H9 (cell line): ENCODE results near the gene HEG1. TPM values are rescaled to one million over a fixed set of nuclear protein-coding genes. Genes with fewer than 3 reads are reported as not detected.

Experiments
- DNase-seq: peaks from one replicate; pipeline ENCODE4 v3.0.0-alpha.2; 2017
- H2AFZ ChIP-seq: one replicate; pipeline ENCODE4 v1.6.1; 2013; ENCODE audit warnings: mild to moderate bottlenecking, low read length, control low read depth, moderate library complexity
- H2AK5ac ChIP-seq: 2 replicates; pipeline ENCODE4 v1.6.1; 2013; ENCODE audit warnings: low read length, control low read depth, mixed read lengths; ENCODE audit not compliant: insufficient read length
- H2BK120ac ChIP-seq: one replicate; pipeline ENCODE4 v1.6.1; 2013; ENCODE audit warnings: low read depth, mild to moderate bottlenecking, low read length, control low read depth, inconsistent platforms; ENCODE audit not compliant: poor library complexity, severe bottlenecking
- H2BK12ac ChIP-seq: 2 replicates; pipeline ENCODE4 v1.6.1; 2013; ENCODE audit warnings: low read length, control low read depth, mixed read lengths, low read depth; ENCODE audit not compliant: insufficient read length
- H2BK15ac ChIP-seq: 2 replicates; pipeline ENCODE4 v1.6.1; 2013; ENCODE audit warnings: low read depth, low read length, control low read depth
- H2BK20ac ChIP-seq: one replicate; pipeline ENCODE4 v1.6.1; 2013; ENCODE audit warnings: low read depth, mild to moderate bottlenecking, low read length, control low read depth, inconsistent platforms; ENCODE audit not compliant: poor library complexity, severe bottlenecking
- H2BK5ac ChIP-seq: 2 replicates; pipeline ENCODE4 v1.6.1; 2013; ENCODE audit warnings: low read length, control low read depth, mixed read lengths; ENCODE audit not compliant: insufficient read length
- H3K14ac ChIP-seq: 2 replicates; pipeline ENCODE4 v1.6.1; 2013; ENCODE audit warnings: low read length, control low read depth; ENCODE audit not compliant: insufficient read depth
- H3K18ac ChIP-seq: 2 replicates; pipeline ENCODE4 v1.6.1; 2013; ENCODE audit warnings: low read depth, mild to moderate bottlenecking, mixed read lengths, low read length, control low read depth; ENCODE audit not compliant: insufficient read length
- H3K23ac ChIP-seq: 2 replicates; pipeline ENCODE4 v1.6.1; 2013; ENCODE audit warnings: low read length, control low read depth, mixed read lengths, low read depth; ENCODE audit not compliant: insufficient read length
- H3K23me2 ChIP-seq: 2 replicates; pipeline ENCODE4 v1.6.1; 2013; ENCODE audit warnings: low read depth, mild to moderate bottlenecking, mixed read lengths, low read length, control low read depth; ENCODE audit not compliant: insufficient read length, poor library complexity, severe bottlenecking
- H3K27ac ChIP-seq: 2 replicates; pipeline ENCODE4 v1.5.1; 2013; ENCODE audit warnings: low read length, control low read depth, mixed read lengths, low read depth; ENCODE audit not compliant: insufficient read length
- H3K27me3 ChIP-seq: 2 replicates; pipeline ENCODE4 v1.6.1; 2013; ENCODE audit warnings: low read length, control low read depth, inconsistent platforms; ENCODE audit not compliant: insufficient read depth
- H3K4ac ChIP-seq: 2 replicates; pipeline ENCODE4 v1.6.1; 2013; ENCODE audit warnings: low read depth, mild to moderate bottlenecking, control low read depth, inconsistent platforms, low read length, moderate library complexity
- H3K4me1 ChIP-seq: 2 replicates; pipeline ENCODE4 v1.6.1; 2013; ENCODE audit warnings: low read length, control low read depth, inconsistent platforms; ENCODE audit not compliant: insufficient read depth
- H3K4me2 ChIP-seq: 2 replicates; pipeline ENCODE4 v1.6.1; 2013; ENCODE audit warnings: low read length, control low read depth, mixed read lengths; ENCODE audit not compliant: insufficient read length, insufficient read depth
- H3K56ac ChIP-seq: 2 replicates; pipeline ENCODE4 v1.6.1; 2013; ENCODE audit warnings: low read depth, mild to moderate bottlenecking, mixed read lengths, low read length, control low read depth; ENCODE audit not compliant: insufficient read length
- H3K79me1 ChIP-seq: 2 replicates; pipeline ENCODE4 v1.6.1; 2013; ENCODE audit warnings: low read depth, mild to moderate bottlenecking, moderate library complexity, low read length, control low read depth, inconsistent platforms; ENCODE audit not compliant: insufficient read depth, poor library complexity, severe bottlenecking
- H3K79me2 ChIP-seq: 2 replicates; pipeline ENCODE4 v1.6.1; 2013; ENCODE audit warnings: low read length, control low read depth, inconsistent platforms; ENCODE audit not compliant: insufficient read depth
- H3K9ac ChIP-seq: 2 replicates; pipeline ENCODE4 v1.6.1; 2013; ENCODE audit warnings: low read length, control low read depth, mixed read lengths; ENCODE audit not compliant: insufficient read length; ENCODE audit errors: extremely low read depth
- H3K9me3 ChIP-seq: one replicate; pipeline ENCODE4 v1.6.1; 2013; ENCODE audit warnings: low read depth, low read length, inconsistent platforms; ENCODE audit not compliant: control insufficient read depth
- H3T11ph ChIP-seq: one replicate; pipeline ENCODE4 v1.6.1; 2013; ENCODE audit warnings: mild to moderate bottlenecking, low read length, control low read depth, inconsistent platforms
- H4K20me1 ChIP-seq: one replicate; pipeline ENCODE4 v1.6.1; 2013; ENCODE audit not compliant: control insufficient read depth, insufficient read length, insufficient read depth
- H4K5ac ChIP-seq: 2 replicates; pipeline ENCODE4 v1.6.1; 2013; ENCODE audit warnings: low read depth, mild to moderate bottlenecking, mixed read lengths, low read length, control low read depth; ENCODE audit not compliant: insufficient read length
- H4K8ac ChIP-seq: replicated peaks from 2 replicates; pipeline ENCODE4 v1.6.1; 2013; ENCODE audit warnings: low read length, control low read depth, mixed read lengths, low read depth; ENCODE audit not compliant: insufficient read length
- H4K91ac ChIP-seq: 2 replicates; pipeline ENCODE4 v1.6.1; 2013; ENCODE audit warnings: low read depth, mild to moderate bottlenecking, moderate library complexity, mixed read lengths, low read length, control low read depth; ENCODE audit not compliant: insufficient read length
- H3K27ac Mint-ChIP-seq, 3 experiments: 2 replicates in 2 of 3; 3 replicates in 1 of 3; pipeline ENCODE4 v1.8.0; 2020 to 2021; ENCODE audit warnings: mixed read lengths in 3 of 3, mild to moderate bottlenecking in 1 of 3, moderate library complexity in 1 of 3
- H3K27me3 Mint-ChIP-seq: 2 replicates; pipeline ENCODE4 v1.8.0; 2021; ENCODE audit warnings: low read depth, mild to moderate bottlenecking, moderate library complexity, mixed read lengths
- H3K36me3 Mint-ChIP-seq, 3 experiments: 2 replicates in 2 of 3; 3 replicates in 1 of 3; pipeline ENCODE4 v1.8.0; 2020 to 2021; ENCODE audit warnings: low read depth in 3 of 3, mixed read lengths in 3 of 3; ENCODE audit not compliant: insufficient read depth in 1 of 3
- H3K4me1 Mint-ChIP-seq, 2 experiments: 2 replicates each; pipeline ENCODE4 v1.8.0; 2020; ENCODE audit warnings: mixed read lengths in 2 of 2
- H3K4me3 Mint-ChIP-seq, 2 experiments: 2 replicates in 1 of 2; 3 replicates in 1 of 2; pipeline ENCODE4 v1.8.0; 2020 to 2021; ENCODE audit warnings: mild to moderate bottlenecking in 2 of 2, mixed read lengths in 2 of 2, moderate library complexity in 1 of 2
- H3K9me3 Mint-ChIP-seq, 2 experiments: 2 replicates in 1 of 2; 3 replicates in 1 of 2; pipeline ENCODE4 v1.8.0; 2020; ENCODE audit warnings: mild to moderate bottlenecking in 2 of 2, mixed read lengths in 2 of 2, moderate library complexity in 1 of 2
- WGBS: extraction: QIAGEN DNeasy Blood & Tissue Kit; methylation state at CpG from one replicate; pipeline ENCODE4 v1.1.7; 2013; ENCODE audit warnings: missing lambda C conversion rate, low lambda C conversion rate, mixed read lengths; ENCODE audit not compliant: insufficient read length; ENCODE audit errors: extremely low coverage; 5-methylcytosine and 5-hydroxymethylcytosine counted together
- total RNA-seq: library from RNA; stranded (reverse); gene quantifications from 2 replicates; pipeline ENCODE4 v1.2.1, GENCODE V29; 2021
- TF ChIP-seq, protein P1 (sequence below): fragments of 200-600 bp; sonication (generic); conservative IDR thresholded peaks from 3 replicates; pipeline ENCODE4 v1.8.0; 2021; ENCODE audit warnings: antibody characterized with exemption, mild to moderate bottlenecking

The HEG1 gene
- total RNA-seq, 1 experiment from 2014 or later: 10.3 TPM

DNA sequence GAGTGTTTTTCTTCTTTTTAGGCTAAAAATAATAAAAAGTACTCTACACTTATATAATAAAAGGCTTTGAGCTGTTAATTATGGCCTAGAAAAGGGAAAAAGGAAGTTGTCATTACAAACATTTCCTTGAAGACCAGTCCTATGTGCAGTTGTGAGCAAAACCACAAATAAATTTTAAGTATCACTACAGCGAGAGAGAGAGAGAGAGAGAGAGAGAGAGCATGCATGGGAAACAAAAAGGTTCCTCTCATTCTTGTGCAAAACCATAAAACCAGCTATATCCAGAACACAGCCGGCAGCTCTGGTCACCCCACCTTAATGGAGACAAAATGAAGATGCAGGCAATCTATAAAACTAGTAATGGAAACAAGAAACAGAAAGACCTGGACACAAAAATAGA is 33.6 kb downstream of the HEG1 start:
- no peaks in the 10 kb centered on the region for H3K23me2 ChIP-seq
- no CpG with 5 or more reads among the region's 2 CpGs for WGBS
- H3T11ph ChIP-seq: no peak overlapping the region

More for the DNA sequence above, 33.6 kb downstream of the HEG1 start:
- Histone ChIP-seq H2BK12ac (no peak overlapping the region), H3K18ac (no peak overlapping the region), H3K56ac (no peak overlapping the region), H3K9me3 (no peaks in the 10 kb centered on the region), H2BK120ac (no peak overlapping the region), H3K79me2 (no peaks in the 10 kb centered on the region), H3K4ac (no peak overlapping the region), H3K23ac (no peak overlapping the region), H4K5ac (no peak overlapping the region), H3K4me2 (no peak overlapping the region), H2BK20ac (no peak overlapping the region), H3K79me1 (no peaks in the 10 kb centered on the region), H2AFZ (no peak overlapping the region), H3K14ac (no peak overlapping the region), H4K8ac (no peak overlapping the region), H3K9ac (no peak overlapping the region), H2BK15ac (no peak overlapping the region), H4K20me1 (no peaks in the 10 kb centered on the region), H2AK5ac (no peak overlapping the region), H3K4me1 (no peaks in the 10 kb centered on the region), H3K27ac (no peak overlapping the region), H3K27me3 (no peaks in the 10 kb centered on the region), H2BK5ac (no peak overlapping the region), H4K91ac (no peak overlapping the region)
- H3K4me1 Mint-ChIP-seq: peaks cover 6 to 11% of the 10 kb centered on the region in 2 experiments
- peaks cover 20 to 35% (median 29%) of the 10 kb centered on the region in 3 experiments; a peak in 6 of 7 replicates for H3K36me3 Mint-ChIP-seq
- DNase-seq: no peak
- H3K27ac Mint-ChIP-seq: no peak overlapping the region
- no peaks in the 10 kb centered on the region for H3K27me3 Mint-ChIP-seq
- no peak overlapping the region for H3K4me3 Mint-ChIP-seq
- H3K9me3 Mint-ChIP-seq: no peaks in the 10 kb centered on the region
- TF ChIP-seq, protein P1, sequence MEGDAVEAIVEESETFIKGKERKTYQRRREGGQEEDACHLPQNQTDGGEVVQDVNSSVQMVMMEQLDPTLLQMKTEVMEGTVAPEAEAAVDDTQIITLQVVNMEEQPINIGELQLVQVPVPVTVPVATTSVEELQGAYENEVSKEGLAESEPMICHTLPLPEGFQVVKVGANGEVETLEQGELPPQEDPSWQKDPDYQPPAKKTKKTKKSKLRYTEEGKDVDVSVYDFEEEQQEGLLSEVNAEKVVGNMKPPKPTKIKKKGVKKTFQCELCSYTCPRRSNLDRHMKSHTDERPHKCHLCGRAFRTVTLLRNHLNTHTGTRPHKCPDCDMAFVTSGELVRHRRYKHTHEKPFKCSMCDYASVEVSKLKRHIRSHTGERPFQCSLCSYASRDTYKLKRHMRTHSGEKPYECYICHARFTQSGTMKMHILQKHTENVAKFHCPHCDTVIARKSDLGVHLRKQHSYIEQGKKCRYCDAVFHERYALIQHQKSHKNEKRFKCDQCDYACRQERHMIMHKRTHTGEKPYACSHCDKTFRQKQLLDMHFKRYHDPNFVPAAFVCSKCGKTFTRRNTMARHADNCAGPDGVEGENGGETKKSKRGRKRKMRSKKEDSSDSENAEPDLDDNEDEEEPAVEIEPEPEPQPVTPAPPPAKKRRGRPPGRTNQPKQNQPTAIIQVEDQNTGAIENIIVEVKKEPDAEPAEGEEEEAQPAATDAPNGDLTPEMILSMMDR: no peak
